ENCODE data around the gene MACROD2. TPM values are rescaled to one million over a fixed set of nuclear protein-coding genes. Genes with fewer than 3 reads are reported as not detected.

MACROD2 gene
- total RNA-seq, 4 donors from 2014 or later, result 2.1 to 28.1 (median 12.6) TPM

DNA sequence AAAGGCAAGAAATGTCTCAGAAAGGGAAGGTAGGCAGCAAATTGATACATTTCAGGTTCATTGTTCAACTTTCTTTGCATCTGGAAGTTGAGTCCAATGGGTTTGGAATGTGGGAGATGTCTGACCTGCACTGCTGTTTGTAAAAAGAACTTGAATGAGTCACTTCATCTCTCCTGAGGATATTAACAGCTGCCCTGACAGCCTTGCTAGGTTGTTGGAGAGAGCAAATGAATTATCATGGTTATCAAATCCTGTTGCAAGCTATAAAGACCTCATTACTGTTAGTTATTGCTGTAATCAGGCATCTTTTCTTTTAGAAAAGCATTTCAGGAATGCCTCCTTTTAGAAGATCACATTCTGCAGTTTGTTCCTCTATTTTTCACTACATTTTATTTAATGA is 365.1 kb downstream of the MACROD2 start:
- intact Hi-C loops (cut with DNase I; ENCODE audit: low total_unique reads), result no loop called here
- H3K4me3 ChIP-seq, result no peak overlapping the region

DNA sequence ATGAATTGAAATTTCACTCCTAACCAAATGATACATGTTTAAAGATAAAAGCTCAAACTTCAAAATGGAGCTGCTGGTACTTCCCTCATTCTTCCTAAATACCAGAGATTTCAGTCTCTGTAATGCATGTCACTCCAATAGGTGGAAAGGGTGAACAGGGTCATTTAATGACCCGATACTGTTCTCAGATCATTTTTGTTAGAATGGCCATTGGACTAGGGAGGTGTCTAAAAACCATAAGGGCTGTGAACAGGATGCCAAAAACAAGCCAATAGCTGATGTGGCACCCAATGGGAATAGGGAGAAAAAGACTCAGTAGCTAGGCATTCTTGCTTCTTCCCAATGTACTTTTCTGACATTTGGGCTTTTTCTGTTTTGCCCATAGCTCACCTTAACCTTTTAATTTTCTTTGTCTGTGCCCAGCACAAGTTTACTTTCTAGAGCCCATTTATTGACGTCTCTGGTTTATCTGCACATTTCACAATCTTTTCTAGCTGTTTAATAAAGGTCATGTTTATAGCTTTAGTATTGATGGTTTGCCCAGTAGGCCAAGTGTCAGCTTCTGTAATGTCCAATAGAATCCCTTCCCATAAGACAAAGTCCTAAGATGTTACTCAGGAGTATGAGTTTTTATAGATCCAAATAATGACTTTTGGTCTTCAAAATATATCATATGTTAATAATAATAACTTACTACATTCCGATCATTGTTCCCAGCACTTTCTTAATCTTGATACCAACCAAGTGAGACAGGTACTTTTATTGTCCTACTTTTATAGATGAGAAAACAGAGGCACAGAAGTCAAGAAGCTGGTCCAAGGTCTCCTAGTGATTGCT is 366.4 kb downstream of the MACROD2 start:
- H3K9me3 ChIP-seq, result peaks cover 0 to 5% of the 10 kb centered on the region in 2 donors
- intact Hi-C loops (cut with DNase I; ENCODE audit: low total_unique reads), result no loop called here
- no peak for DNase-seq
- H3K27ac ChIP-seq, result no peak overlapping the region
- no peaks in the 10 kb centered on the region for H3K36me3 ChIP-seq
- H3K4me1 ChIP-seq, result no peaks in the 10 kb centered on the region
- no peaks in the 10 kb centered on the region for H3K27me3 ChIP-seq
- H3K4me3 ChIP-seq, result no peak overlapping the region
- TF ChIP-seq POLR2A (IDR thresholded peaks at IDR 0.05), result no peak

More for the DNA sequence above, 365.1 kb downstream of the MACROD2 start:
- Histone ChIP-seq H3K27me3 (no peaks in the 10 kb centered on the region), H3K27ac (no peak overlapping the region), H3K4me1 (no peaks in the 10 kb centered on the region), H3K36me3 (no peaks in the 10 kb centered on the region), H3K9me3 (no peaks in the 10 kb centered on the region)
- no peak for DNase-seq
- TF ChIP-seq, protein P1, sequence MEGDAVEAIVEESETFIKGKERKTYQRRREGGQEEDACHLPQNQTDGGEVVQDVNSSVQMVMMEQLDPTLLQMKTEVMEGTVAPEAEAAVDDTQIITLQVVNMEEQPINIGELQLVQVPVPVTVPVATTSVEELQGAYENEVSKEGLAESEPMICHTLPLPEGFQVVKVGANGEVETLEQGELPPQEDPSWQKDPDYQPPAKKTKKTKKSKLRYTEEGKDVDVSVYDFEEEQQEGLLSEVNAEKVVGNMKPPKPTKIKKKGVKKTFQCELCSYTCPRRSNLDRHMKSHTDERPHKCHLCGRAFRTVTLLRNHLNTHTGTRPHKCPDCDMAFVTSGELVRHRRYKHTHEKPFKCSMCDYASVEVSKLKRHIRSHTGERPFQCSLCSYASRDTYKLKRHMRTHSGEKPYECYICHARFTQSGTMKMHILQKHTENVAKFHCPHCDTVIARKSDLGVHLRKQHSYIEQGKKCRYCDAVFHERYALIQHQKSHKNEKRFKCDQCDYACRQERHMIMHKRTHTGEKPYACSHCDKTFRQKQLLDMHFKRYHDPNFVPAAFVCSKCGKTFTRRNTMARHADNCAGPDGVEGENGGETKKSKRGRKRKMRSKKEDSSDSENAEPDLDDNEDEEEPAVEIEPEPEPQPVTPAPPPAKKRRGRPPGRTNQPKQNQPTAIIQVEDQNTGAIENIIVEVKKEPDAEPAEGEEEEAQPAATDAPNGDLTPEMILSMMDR (IDR thresholded peaks at IDR 0.05), result no peak
- no peak for TF ChIP-seq POLR2A (IDR thresholded peaks at IDR 0.05)

DNA sequence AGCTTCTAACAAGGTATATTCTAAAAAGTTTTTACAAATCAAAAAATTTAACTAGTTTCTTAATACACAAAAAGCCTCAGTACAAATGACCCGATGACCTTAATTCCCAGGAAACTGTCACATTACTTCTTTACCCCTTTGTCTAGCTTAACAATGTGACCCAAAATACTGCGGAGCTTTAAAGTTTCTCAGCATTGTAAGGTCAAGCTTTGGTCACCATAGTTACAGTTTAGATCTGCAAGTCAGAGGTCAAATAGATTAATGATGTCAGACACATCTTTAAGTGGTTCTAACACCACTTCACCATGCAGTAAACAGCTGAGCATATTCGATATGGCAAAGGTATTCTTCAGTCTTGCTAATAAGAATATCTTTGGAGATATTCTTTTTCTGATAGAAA is 378.9 kb downstream of the MACROD2 start:
- intact Hi-C loops (cut with DNase I; ENCODE audit: low total_unique reads), result no loop called here

DNA sequence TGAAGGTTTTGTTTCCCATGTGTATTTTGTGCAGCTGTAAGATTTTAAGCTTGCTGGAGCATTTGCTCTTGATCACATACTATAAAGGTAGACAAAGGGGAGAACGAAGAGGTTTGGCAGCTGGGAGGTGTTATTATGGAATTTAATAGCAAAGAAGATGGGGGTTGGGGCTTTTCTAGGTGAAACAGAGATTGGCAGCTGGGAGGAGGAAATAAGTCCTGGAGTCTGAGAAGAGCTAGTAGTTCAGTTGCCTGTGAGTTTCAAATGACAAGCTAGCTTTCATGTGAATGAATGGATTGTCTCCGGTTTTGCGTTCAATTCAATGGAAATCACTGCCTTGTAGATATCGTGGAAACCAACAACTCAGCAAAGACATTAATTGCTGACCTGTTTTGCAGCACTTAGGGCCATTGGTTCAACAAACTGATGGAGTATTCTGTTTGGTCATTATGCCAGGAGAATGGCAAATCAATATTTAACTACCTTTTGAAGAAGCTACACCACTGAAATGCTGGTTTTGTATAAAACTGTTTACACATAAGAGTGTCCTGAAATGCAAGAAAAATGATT is 380.2 kb downstream of the MACROD2 start:
- Histone ChIP-seq H3K36me3 (no peaks in the 10 kb centered on the region), H3K9me3 (no peaks in the 10 kb centered on the region), H3K4me1 (no peaks in the 10 kb centered on the region), H3K27me3 (no peaks in the 10 kb centered on the region), H3K4me3 (no peak overlapping the region), H3K27ac (no peak overlapping the region)
- intact Hi-C loops (cut with DNase I; ENCODE audit: low total_unique reads), result no loop called here
- no peak for TF ChIP-seq POLR2A (IDR thresholded peaks at IDR 0.05)
- TF ChIP-seq, protein P1 (IDR thresholded peaks at IDR 0.05), result no peak
- no peak for DNase-seq

More for the DNA sequence above, 378.9 kb downstream of the MACROD2 start:
- no peak for DNase-seq
- H3K4me1 ChIP-seq, result no peaks in the 10 kb centered on the region
- H3K27ac ChIP-seq, result no peak overlapping the region
- no peaks in the 10 kb centered on the region for H3K36me3 ChIP-seq
- H3K27me3 ChIP-seq, result no peaks in the 10 kb centered on the region
- TF ChIP-seq POLR2A (IDR thresholded peaks at IDR 0.05), result no peak
- TF ChIP-seq, protein P1 (IDR thresholded peaks at IDR 0.05), result no peak
- H3K4me3 ChIP-seq, result no peak overlapping the region
- no peaks in the 10 kb centered on the region for H3K9me3 ChIP-seq

DNA sequence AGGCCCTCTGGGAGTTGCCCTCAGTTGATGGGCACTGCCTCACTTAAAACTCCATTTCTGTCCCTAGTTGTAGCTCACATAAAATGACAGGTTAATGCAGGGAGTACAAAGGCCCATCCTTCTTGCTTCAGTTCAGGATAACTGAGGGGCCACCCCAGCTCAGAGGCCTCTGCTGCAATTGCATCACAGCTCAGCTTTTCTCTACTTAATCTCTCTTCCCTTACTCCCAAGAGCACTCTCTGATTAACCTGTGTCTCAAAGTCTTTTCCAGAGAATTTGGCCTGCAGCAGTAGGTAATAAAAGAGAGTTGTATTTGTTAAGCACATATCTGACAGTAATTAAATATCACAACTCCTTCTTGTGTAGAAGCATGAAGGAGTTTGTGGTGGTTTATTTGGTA is 383.0 kb downstream of the MACROD2 start:
- Histone ChIP-seq H3K36me3 (no peaks in the 10 kb centered on the region), H3K9me3 (no peaks in the 10 kb centered on the region), H3K4me3 (no peak overlapping the region), H3K4me1 (no peaks in the 10 kb centered on the region), H3K27me3 (no peaks in the 10 kb centered on the region), H3K27ac (no peak overlapping the region)
- TF ChIP-seq, protein P1 (IDR thresholded peaks at IDR 0.05), result no peak
- no peak for TF ChIP-seq POLR2A (IDR thresholded peaks at IDR 0.05)
- no peak for DNase-seq
- intact Hi-C loops (cut with DNase I; ENCODE audit: low total_unique reads), result no loop called here

All from uterus (tissue), 4 donors.